Karpas-422 (cell line): ENCODE data around the gene RBM20. TPM values are rescaled to one million over a fixed set of nuclear protein-coding genes. Genes with fewer than 3 reads are reported as not detected.
"Not testable (repeated sequence)": the region's sequence is repeated elsewhere in the genome, so short reads cannot be mapped to it uniquely, and the experiment has no call there.

ENCODE experiments used
- DNase-seq: peaks from one replicate; pipeline ENCODE4 v3.0.0-alpha.2; 2015
- H2AFZ ChIP-seq: fragments of 200-600 bp; sonication (generic); 2 replicates; pipeline ENCODE4 v1.6.1; 2014; ENCODE audit warnings: antibody characterized with exemption, low read length, mixed read lengths
- H3K27ac ChIP-seq: fragments of 200-600 bp; sonication (generic); 2 replicates; pipeline ENCODE4 v1.5.1; 2014; ENCODE audit warnings: mild to moderate bottlenecking, low read length, moderate library complexity
- H3K27me3 ChIP-seq: fragments of 200-600 bp; sonication (generic); 2 replicates; pipeline ENCODE4 v1.6.1; 2014; ENCODE audit warnings: low read length, mixed read lengths
- H3K36me3 ChIP-seq: fragments of 200-600 bp; sonication (generic); 2 replicates; pipeline ENCODE4 v1.6.1; 2014; ENCODE audit warnings: low read length, mixed read lengths; ENCODE audit not compliant: insufficient read depth
- H3K4me1 ChIP-seq: fragments of 200-600 bp; sonication (generic); 2 replicates; pipeline ENCODE4 v1.6.1; 2014; ENCODE audit warnings: mild to moderate bottlenecking, low read length, mixed read lengths
- H3K4me2 ChIP-seq: fragments of 200-600 bp; sonication (generic); 2 replicates; pipeline ENCODE4 v1.6.1; 2014; ENCODE audit warnings: low read length, low read depth, mild to moderate bottlenecking; ENCODE audit not compliant: poor library complexity, severe bottlenecking
- H3K4me3 ChIP-seq: fragments of 200-600 bp; sonication (generic); 2 replicates; pipeline ENCODE4 v1.5.1; 2014; ENCODE audit warnings: mild to moderate bottlenecking, antibody characterized with exemption, low read length, mixed read lengths
- H3K79me2 ChIP-seq: fragments of 200-600 bp; sonication (generic); 2 replicates; pipeline ENCODE4 v1.6.1; 2014; ENCODE audit warnings: mild to moderate bottlenecking, low read length, mixed read lengths
- H3K9ac ChIP-seq: fragments of 200-600 bp; sonication (generic); 2 replicates; pipeline ENCODE4 v1.6.0; 2014; ENCODE audit warnings: low read length
- H3K9me2 ChIP-seq: fragments of 200-600 bp; sonication (generic), shearing (Covaris generic); replicated peaks from 2 replicates; pipeline ENCODE4 v1.6.0; 2014; ENCODE audit warnings: mild to moderate bottlenecking, low read length, moderate library complexity; ENCODE audit not compliant: insufficient read depth
- H3K9me3 ChIP-seq: fragments of 300-700, 200-600 bp; sonication (generic); 2 replicates; pipeline ENCODE4 v1.6.1; 2014; ENCODE audit warnings: low read length, mixed read lengths
- H4K20me1 ChIP-seq: fragments of 200-600 bp; sonication (generic); 2 replicates; pipeline ENCODE4 v1.6.1; 2014; ENCODE audit warnings: mild to moderate bottlenecking, antibody characterized with exemption, low read length, low read depth; ENCODE audit not compliant: insufficient read depth
- total RNA-seq: library from RNA; depleted of rRNA; stranded (reverse); fragments of >200 nt; shearing (Covaris generic); gene quantifications from 2 replicates; pipeline ENCODE4 v1.2.3, GENCODE V29; 2014; ENCODE audit warnings: low replicate concordance

The RBM20 gene
- total RNA-seq, 1 experiment from 2014 or later, result not detected

- no peaks in the 10 kb centered on the region for H3K4me1 ChIP-seq
- H4K20me1 ChIP-seq, result no peaks in the 10 kb centered on the region
- H3K27ac ChIP-seq, result no peak overlapping the region
- H2AFZ ChIP-seq, result no peak overlapping the region
- no peak for DNase-seq
- no peaks in the 10 kb centered on the region for H3K9me3 ChIP-seq
- no peak overlapping the region for H3K9ac ChIP-seq
- H3K4me2 ChIP-seq, result no peak overlapping the region
- no peak overlapping the region for H3K4me3 ChIP-seq
- no peaks in the 10 kb centered on the region for H3K27me3 ChIP-seq
- H3K36me3 ChIP-seq, result no peaks in the 10 kb centered on the region
- H3K79me2 ChIP-seq, result no peaks in the 10 kb centered on the region
- no peaks in the 10 kb centered on the region for H3K9me2 ChIP-seq
These were observed 60.9 kb downstream of the RBM20 start for GRCh38 chr10:110704906-110705476.

DNA sequence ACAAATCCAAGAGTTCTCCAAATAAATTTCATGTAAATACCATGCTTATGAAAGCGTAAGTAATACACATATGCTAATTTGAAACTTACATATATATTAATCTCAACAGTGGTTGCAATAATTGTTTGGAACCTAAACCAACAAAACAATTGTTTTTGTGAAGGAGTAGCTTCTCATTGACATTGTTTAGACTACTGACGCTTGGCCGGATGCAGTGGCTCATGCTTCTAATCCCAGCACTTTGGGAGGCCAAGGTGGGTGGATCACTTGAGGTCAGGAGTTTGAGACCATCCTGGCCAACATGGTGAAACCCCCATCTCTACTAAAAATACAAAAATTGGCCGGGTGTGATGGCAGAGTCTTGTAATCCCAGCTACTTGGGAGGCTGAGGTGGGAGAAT, 61.5 kb downstream of the RBM20 start:
- not testable (repeated sequence) for DNase-seq, H3K27ac ChIP-seq, H2AFZ ChIP-seq, H3K9ac ChIP-seq, H3K27me3 ChIP-seq, H3K79me2 ChIP-seq, H3K4me1 ChIP-seq, H4K20me1 ChIP-seq, H3K9me3 ChIP-seq, H3K4me3 ChIP-seq, H3K9me2 ChIP-seq, H3K36me3 ChIP-seq, H3K4me2 ChIP-seq

DNA sequence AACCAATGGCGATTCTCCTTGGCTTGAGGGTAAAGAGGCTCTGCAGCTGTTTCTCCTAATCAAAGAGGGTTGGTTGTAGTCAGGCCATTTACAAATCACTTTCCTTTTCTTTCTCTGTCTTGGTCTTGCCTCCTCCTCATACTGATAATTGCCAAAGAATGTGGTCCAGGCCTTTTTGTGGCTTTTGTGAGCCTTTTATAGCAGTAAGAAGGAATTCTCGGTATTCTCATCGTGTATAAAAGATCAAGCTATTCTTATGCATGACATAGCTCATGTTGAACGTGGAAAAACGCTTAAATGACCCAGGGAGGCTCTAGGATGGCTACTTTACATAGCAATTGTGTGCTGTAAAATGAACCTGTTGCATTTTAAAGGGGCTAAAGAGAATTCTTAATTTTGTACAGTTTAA, 62.6 kb downstream of the RBM20 start:
- no peaks in the 10 kb centered on the region for H3K9me2 ChIP-seq

DNA sequence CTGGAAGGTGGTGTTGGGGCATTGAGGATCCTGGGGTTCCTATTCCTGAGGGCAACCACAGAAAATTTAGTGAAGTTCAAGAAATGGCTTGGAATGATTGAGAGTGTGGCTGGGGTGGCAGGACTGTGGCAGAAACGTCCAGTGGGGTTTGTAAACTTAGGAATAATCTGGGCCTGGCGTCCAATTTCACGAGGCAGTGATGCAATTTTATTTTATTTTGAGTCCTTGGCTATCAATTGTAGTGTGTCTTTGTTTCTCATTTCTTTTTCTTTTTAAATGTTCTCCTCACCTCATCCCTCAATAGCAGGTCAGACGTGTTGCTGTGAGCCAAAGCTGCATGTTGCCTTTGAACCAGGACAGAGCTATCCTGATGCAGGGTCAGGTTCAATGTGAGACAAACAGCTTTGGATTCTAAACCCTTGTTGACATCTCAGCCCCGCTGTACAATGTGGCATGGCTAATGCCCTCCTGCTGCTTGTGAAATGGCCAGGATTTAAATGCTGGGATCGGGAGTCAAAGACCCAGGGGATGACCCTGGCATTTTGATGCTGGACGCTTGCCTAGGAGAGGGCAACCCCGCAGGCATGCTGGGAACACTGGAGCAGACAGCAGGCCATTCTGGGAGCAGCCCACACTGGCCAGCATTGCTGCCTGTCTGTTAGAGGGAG, 64.8 kb downstream of the RBM20 start:
- H3K4me3 ChIP-seq, result no peak overlapping the region
- no peaks in the 10 kb centered on the region for H3K36me3 ChIP-seq
- no peak overlapping the region for H3K9ac ChIP-seq
- no peaks in the 10 kb centered on the region for H3K27me3 ChIP-seq
- H3K4me1 ChIP-seq, result no peaks in the 10 kb centered on the region
- no peaks in the 10 kb centered on the region for H3K9me2 ChIP-seq
- no peaks in the 10 kb centered on the region for H3K79me2 ChIP-seq
- H3K4me2 ChIP-seq, result no peak overlapping the region
- no peaks in the 10 kb centered on the region for H3K9me3 ChIP-seq
- DNase-seq, result no peak
- no peaks in the 10 kb centered on the region for H4K20me1 ChIP-seq
- H3K27ac ChIP-seq, result no peak overlapping the region
- H2AFZ ChIP-seq, result no peak overlapping the region

More for the DNA sequence above, 62.6 kb downstream of the RBM20 start:
- Histone ChIP-seq H3K4me1 (no peaks in the 10 kb centered on the region), H3K9me3 (no peaks in the 10 kb centered on the region), H2AFZ (no peak overlapping the region), H3K27ac (no peak overlapping the region), H3K79me2 (no peaks in the 10 kb centered on the region), H3K4me2 (no peak overlapping the region), H3K4me3 (no peak overlapping the region), H3K36me3 (no peaks in the 10 kb centered on the region), H3K9ac (no peak overlapping the region), H4K20me1 (no peaks in the 10 kb centered on the region), H3K27me3 (no peaks in the 10 kb centered on the region)
- no peak for DNase-seq

- H4K20me1 ChIP-seq, result no peaks in the 10 kb centered on the region
- H3K27me3 ChIP-seq, result no peaks in the 10 kb centered on the region
- no peaks in the 10 kb centered on the region for H3K79me2 ChIP-seq
- DNase-seq, result no peak
- no peaks in the 10 kb centered on the region for H3K9me2 ChIP-seq
- H3K27ac ChIP-seq, result no peak overlapping the region
- H3K36me3 ChIP-seq, result no peaks in the 10 kb centered on the region
- no peak overlapping the region for H3K9ac ChIP-seq
- H3K4me2 ChIP-seq, result no peak overlapping the region
- H3K4me3 ChIP-seq, result no peak overlapping the region
- H3K9me3 ChIP-seq, result no peaks in the 10 kb centered on the region
- H2AFZ ChIP-seq, result no peak overlapping the region
- no peaks in the 10 kb centered on the region for H3K4me1 ChIP-seq
These were observed 65.3 kb downstream of the RBM20 start for GRCh38 chr10:110709444-110709828.

DNA sequence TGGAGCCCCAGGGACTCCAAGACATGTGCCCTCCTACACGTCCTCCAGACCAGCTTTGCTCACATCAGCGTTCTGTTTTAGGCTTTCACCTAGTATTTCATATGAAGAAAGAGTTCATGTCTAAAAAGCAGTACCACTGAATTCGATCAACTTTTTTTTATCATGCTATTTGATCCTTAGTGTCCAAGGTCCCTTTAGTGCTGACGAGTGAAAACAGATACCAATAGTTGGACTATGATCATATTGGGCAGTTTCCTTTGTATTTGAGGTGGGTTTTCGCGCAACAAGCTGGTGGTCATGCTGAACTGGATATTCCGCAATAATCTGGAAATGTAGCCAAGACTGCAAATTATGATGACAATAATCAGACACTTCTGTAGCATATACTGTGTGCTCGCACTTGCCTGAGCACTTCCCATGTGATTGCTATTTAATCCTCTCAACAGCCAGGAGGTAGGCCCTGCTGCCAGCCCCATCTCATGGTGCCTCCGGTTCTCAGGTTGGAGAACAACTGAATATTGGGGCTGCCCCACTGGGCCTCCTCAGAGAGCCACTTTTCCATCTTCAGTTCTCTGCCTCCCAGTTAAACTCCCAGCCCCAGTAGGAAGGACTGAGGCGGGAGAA, 65.9 kb downstream of the RBM20 start:
- Histone ChIP-seq H3K27me3 (no peaks in the 10 kb centered on the region), H3K27ac (no peak overlapping the region), H3K36me3 (no peaks in the 10 kb centered on the region), H3K4me3 (no peak overlapping the region), H2AFZ (no peak overlapping the region), H3K4me1 (no peaks in the 10 kb centered on the region), H3K9ac (no peak overlapping the region), H3K9me3 (no peaks in the 10 kb centered on the region), H4K20me1 (no peaks in the 10 kb centered on the region), H3K9me2 (no peaks in the 10 kb centered on the region), H3K79me2 (no peaks in the 10 kb centered on the region), H3K4me2 (no peak overlapping the region)
- DNase-seq, result no peak

GRCh38 chr10:110710621-110711020, 66.5 kb downstream of the RBM20 start:
- no peaks in the 10 kb centered on the region for H3K9me3 ChIP-seq
- no peaks in the 10 kb centered on the region for H4K20me1 ChIP-seq
- H3K4me3 ChIP-seq, result no peak overlapping the region
- H3K36me3 ChIP-seq, result no peaks in the 10 kb centered on the region
- H3K27ac ChIP-seq, result no peak overlapping the region
- no peaks in the 10 kb centered on the region for H3K27me3 ChIP-seq
- DNase-seq, result no peak
- no peak overlapping the region for H2AFZ ChIP-seq
- no peak overlapping the region for H3K4me2 ChIP-seq
- no peaks in the 10 kb centered on the region for H3K4me1 ChIP-seq
- no peaks in the 10 kb centered on the region for H3K79me2 ChIP-seq
- no peaks in the 10 kb centered on the region for H3K9me2 ChIP-seq
- H3K9ac ChIP-seq, result no peak overlapping the region

- Histone ChIP-seq H3K79me2 (no peaks in the 10 kb centered on the region), H3K9me3 (no peaks in the 10 kb centered on the region), H4K20me1 (no peaks in the 10 kb centered on the region), H3K9me2 (no peaks in the 10 kb centered on the region), H3K27me3 (no peaks in the 10 kb centered on the region), H3K4me3 (no peak overlapping the region), H3K36me3 (no peaks in the 10 kb centered on the region), H3K4me1 (no peaks in the 10 kb centered on the region), H3K27ac (no peak overlapping the region), H3K4me2 (no peak overlapping the region), H3K9ac (no peak overlapping the region), H2AFZ (no peak overlapping the region)
- DNase-seq, result no peak
These were observed 67.2 kb downstream of the RBM20 start for GRCh38 chr10:110711382-110711781.
